ENCODE data around the gene SEC14L1. TPM values are rescaled to one million over a fixed set of nuclear protein-coding genes. Genes with fewer than 3 reads are reported as not detected.

Gene SEC14L1
- total and polyA plus RNA-seq, 2 of the 8 experiments (the other 6 are each of a cell fraction or from before 2014, with no cell fraction given) = 27.2 to 74.4 TPM

GRCh38 chr17:77217123-77217522, 76.4 kb downstream of the SEC14L1 start (continued):
- TF ChIP-seq KDM1A (IDR thresholded peaks at IDR 0.05; ENCODE audit: borderline replicate concordance, low read length) = no peak
- TF ChIP-seq POLR2A (IDR thresholded peaks at IDR 0.05; ENCODE audit: control extremely low read depth in 1 of 2, low read depth in 2 of 2, low read length in 2 of 2) = no peak
- no peak for TF ChIP-seq FOSL1 (IDR thresholded peaks at IDR 0.05; ENCODE audit: insufficient read depth, low read depth, low read length)
- no peak for TF ChIP-seq BACH1 (IDR thresholded peaks at IDR 0.05; ENCODE audit: low read length)
- TF ChIP-seq KDM4A (IDR thresholded peaks at IDR 0.05; ENCODE audit: low read depth, low read length, severe bottlenecking) = no peak
